GM19099 (cell line): Measurements from ENCODE around the gene DNM3.

ENCODE experiments used
- POLR2A ChIP-seq: IDR thresholded peaks from 3 replicates; pipeline ENCODE4 v1.6.1; 2011; ENCODE audit warnings: low read depth; ENCODE audit not compliant: insufficient read length; ENCODE audit errors: extremely low read depth

DNM3 gene

GRCh38 chr1:172431204-172431603, 589.9 kb downstream of the DNM3 start:
- no peak for TF ChIP-seq POLR2A

DNA sequence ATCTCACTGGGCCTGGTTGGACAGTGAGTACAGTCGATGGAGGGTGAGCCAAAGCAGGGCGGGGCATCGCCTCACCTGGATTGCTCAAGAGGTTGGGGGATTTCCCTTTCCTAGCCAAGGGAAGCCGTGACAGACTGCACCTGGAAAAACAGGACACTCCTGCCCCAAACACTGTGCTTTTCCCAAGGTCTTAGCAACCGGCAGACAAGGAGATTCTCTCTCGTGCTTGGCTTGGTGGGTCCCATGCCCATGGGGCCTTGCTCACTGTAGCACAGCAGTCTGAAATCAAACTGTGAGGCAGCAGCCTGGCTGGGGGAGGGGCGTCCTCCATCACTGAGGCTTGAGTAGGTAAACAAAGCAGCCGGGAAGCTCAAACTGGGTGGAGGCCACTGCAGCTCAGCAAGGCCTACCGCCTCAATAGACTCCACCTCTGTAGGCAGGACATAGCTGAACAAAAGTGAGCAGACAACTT, 590.5 kb downstream of the DNM3 start:
- no peak for TF ChIP-seq POLR2A

DNA sequence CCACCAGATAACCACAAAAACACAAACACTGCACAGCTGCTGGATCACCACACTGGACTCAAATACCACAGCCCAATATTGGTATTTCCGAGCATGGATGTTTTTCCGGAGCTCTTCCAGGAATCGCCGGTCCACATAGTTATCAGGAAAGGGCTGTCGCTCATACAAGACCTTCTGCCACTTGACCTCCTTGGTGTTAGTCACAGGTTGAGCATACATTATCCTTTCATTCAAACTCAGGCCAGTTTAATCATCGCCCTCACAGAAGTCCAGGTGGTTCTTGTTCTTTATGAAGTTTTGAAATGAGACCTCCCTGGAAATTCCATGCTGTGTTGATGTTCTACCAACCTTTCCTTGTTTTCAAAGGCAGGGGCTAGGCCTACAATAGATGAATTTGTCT, 601.1 kb downstream of the DNM3 start:
- TF ChIP-seq POLR2A: no peak

GRCh38 chr1:172442843-172443565, 601.7 kb downstream of the DNM3 start:
- TF ChIP-seq POLR2A: no peak

DNA sequence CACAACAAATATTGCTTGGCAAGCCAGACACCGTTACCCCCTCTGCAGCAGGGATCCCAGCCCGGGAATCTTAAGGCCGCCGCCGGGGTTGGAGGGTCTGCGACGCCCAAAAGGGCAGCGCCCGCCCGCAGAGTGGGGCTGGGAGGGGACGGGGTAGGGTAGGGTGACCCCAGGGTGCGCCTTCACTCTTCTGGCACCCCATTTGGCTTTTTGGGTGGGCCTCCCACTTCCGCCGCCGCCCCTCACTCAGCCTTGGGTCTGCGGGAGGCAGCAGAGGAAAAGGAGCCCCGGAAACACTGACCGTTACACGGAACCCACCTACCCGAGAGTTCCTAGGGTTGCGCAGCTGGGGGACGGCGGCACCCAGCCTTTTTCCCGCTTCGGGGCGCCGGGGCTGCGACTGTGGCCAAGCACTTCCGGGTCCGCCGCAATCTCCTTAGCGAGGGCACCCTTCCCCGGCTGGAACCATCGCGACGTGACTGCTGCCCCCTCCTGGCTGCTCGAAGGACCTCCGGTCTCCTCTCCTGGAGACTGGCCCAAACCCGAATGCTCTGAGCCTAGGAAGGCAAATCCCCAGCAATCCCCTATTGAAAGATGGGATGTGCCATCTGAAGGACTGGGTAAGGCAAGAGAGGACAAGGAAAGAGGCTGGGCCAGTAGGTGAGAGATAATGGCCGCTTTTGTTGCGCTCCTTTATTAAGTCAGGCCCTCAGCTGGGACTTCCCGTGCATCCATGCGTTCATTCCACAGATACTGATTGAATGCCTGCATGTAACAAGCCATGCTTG, 602.6 kb downstream of the DNM3 start, which contains the start of gene PIGC:
Gene PIGC, minus strand, starts transcription at position 404 of the 788 bp plus-strand sequence. CDS start 1,447 bp downstream, outside the sequence.
- peak; percentile 79 for TF ChIP-seq POLR2A

DNA sequence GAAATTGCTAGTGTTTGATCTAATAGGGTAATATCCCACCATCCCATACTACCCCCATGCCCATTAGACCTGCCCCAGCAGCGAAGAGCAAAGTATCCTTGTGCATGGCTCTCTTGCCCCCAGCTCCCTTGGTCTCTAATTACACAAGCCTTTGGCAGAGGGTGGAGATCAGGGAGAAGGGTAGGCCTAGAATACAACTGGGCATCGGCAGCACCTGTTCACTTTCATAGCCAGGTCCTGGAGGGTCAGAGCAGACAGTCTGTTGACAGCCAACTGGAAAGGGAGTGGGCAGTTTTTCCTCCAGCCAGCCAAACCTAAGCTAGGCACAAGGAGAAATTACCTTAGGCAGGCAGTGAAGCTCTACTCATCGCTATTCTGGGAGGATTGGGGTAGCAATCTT, 605.2 kb downstream of the DNM3 start:
- no peak for TF ChIP-seq POLR2A

- TF ChIP-seq POLR2A: no peak
Measured at GRCh38 chr1:172447641-172448040, 606.3 kb downstream of the DNM3 start.

DNA sequence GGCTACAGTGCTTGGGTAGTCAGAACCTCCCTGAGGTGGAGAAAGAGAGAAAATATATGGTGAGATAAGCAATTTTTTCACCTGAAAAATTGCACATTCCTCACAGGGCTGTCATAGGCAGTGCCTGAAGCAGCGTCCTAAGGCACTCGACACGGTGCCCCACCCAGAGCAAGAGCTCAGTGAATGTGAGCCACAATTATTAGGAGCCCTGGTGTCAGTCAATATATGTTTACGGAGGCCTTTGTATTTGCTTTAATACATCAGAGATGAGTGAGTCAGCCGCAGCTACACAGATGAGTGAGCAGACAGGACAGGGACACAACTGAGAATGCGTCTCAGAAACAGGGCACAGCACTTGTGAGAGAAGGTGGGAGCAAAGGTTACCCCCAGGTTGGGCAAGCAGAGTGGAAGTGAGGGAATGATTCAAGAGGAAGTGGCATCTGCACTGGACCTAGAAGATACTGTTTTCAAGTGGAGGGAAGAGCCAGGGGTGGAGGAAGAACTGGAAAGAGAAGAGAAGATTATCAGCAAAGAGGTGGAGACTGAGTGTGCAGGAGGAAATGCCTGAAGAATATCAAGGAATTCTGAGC, 607.8 kb downstream of the DNM3 start:
- TF ChIP-seq POLR2A: no peak

GRCh38 chr1:172449585-172450523, 608.6 kb downstream of the DNM3 start:
- TF ChIP-seq POLR2A: no peak

- TF ChIP-seq POLR2A: no peak
Measured at GRCh38 chr1:172450524-172450885, 609.2 kb downstream of the DNM3 start.

GRCh38 chr1:172451002-172451443, 609.7 kb downstream of the DNM3 start:
- no peak for TF ChIP-seq POLR2A

GRCh38 chr1:172452536-172453152, 611.3 kb downstream of the DNM3 start:
- no peak for TF ChIP-seq POLR2A

DNA sequence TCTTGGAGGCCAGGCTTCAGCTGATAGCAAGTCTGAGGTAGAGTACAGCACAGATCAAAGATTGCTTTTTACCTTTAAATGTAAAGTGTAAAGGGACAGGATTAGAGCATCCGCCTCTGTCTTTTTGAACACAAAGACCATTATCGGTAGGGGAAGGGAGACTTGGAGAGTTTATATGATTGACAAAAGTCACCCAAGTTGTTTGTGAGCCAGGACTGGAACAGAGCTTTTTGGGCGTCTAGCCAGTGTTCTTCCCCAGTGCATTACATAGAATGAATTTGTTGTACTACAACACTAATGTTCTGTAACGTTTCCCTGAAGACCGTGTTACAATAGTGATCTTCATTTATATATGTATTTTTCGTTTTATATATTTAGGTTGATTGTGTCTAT, 611.9 kb downstream of the DNM3 start:
- no peak for TF ChIP-seq POLR2A

GRCh38 chr1:172453607-172454006, 612.3 kb downstream of the DNM3 start:
- TF ChIP-seq POLR2A: no peak
